Measurements from ENCODE around the gene IL15RA. TPM values are rescaled to one million over a fixed set of nuclear protein-coding genes. Genes with fewer than 3 reads are reported as not detected.
A peak's percentile ranks its signal among the peaks of the same experiment; 100 is the strongest.

Gene IL15RA
- total and polyA plus RNA-seq, 10 of the 15 experiments (the other 5 are each of a cell fraction or from before 2014, with no cell fraction given) = 2.0 to 14.8 (median 12.1) TPM

DNA sequence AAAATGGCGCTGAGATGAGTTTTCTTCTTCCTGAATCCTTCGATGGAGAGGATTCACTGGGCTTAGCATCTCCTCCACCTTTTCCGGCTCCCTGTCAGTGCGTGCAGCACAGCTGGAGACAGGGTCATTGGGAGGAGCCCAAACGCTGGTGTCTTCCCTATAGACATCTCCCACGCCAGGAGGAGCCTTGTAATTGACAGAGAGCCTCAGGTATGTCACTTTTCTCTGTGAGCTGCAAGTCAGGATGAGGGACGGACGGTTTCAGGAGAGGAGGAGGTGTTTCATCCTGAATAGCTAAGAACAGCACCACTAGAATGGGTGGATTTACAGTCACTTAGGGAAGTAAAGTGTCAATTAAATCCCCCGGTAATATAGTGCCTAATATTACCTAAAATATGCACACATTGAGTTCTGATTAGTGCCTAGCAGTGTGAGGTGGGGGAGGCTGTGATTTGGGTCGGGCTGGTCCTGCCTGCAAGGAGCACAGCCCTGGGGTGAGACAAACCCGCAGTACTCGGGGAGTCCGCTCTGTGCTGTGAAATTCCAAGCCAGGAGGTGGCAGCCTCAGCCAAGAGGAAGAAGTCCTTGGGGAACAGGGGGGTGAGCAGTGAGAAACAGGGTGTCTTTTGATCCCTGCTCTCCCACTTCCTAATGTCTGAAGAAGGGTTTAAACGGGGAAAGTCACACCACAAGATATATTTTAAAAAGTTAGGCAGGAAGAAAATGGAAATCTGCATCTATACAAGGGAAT lies 28.2 kb downstream of the IL15RA start (continued):
- TF ChIP-seq RAD21 (IDR thresholded peaks at IDR 0.05; ENCODE audit: insufficient read depth, low read depth, low read length) (peak; percentile 86), SPI1 (IDR thresholded peaks at IDR 0.05; ENCODE audit: borderline replicate concordance, insufficient read depth, low read depth, low read length) (no peak), ZBED1 (IDR thresholded peaks at IDR 0.05; ENCODE audit: borderline replicate concordance) (no peak), ATF2 (IDR thresholded peaks at IDR 0.05; ENCODE audit: low read length) (no peak)

GRCh38 chr10:5948208-5948585 lies 29.1 kb downstream of the IL15RA start:
- Histone ChIP-seq H3K27ac (ENCODE audit: control insufficient read depth, insufficient read depth) (no peak overlapping the region), H3K4me2 (ENCODE audit: control insufficient read depth, insufficient read depth) (no peak overlapping the region), H3K79me2 (ENCODE audit: control insufficient read depth, insufficient read depth, low read length) (no peaks in the 10 kb centered on the region), H3K4me1 (ENCODE audit: control insufficient read depth, insufficient read depth, low read length) (no peaks in the 10 kb centered on the region), H3K9ac (ENCODE audit: control insufficient read depth, insufficient read depth, low read length) (no peak overlapping the region), H2AFZ (ENCODE audit: control insufficient read depth, low read depth, low read length) (no peak overlapping the region), H3K36me3 (ENCODE audit: control insufficient read depth in 2 of 2, insufficient read depth in 2 of 2, low read length in 1 of 2) (no peaks in the 10 kb centered on the region), H3K9me3 (replicated peaks; ENCODE audit: control insufficient read depth, insufficient read depth, low read length) (no peaks in the 10 kb centered on the region), H3K4me3 (no peak overlapping the region), H3K27me3 (replicated peaks in 1 of 2; ENCODE audit: control insufficient read depth in 2 of 2, insufficient read depth in 2 of 2, low read length in 1 of 2) (no peaks in the 10 kb centered on the region), H4K20me1 (ENCODE audit: control insufficient read depth, insufficient read depth) (no peaks in the 10 kb centered on the region)
- in situ Hi-C loops (cut with MboI) (no loop called here), intact Hi-C loops (cut with micrococcal nuclease; ENCODE audit: unreplicated experiment) (no loop called here)
- ATAC-seq = no peak
- ChIA-PET SMC1A (ENCODE audit: uncharacterized antibody, unreplicated experiment) (no interaction called here), RAD21 (ENCODE audit: unreplicated experiment) (no interaction called here), POLR2A (no interaction called here), CTCF (interaction anchor here (1.4 kb wide), 1 partner anchor 10 kb away, joined by 3 read pairs; no protein-coding TSS in a partner anchor)
- no peak for DNase-seq (ENCODE audit: low read depth, low spot score)
- BruUV-seq (replicated peaks) = no TSS peak
- WGBS (ENCODE audit: insufficient coverage, insufficient replicate concordance, low lambda C conversion rate, missing lambda C conversion rate) = 76% methylated on average over 6 of the region's 6 CpGs
- TF ChIP-seq KDM1A (IDR thresholded peaks at IDR 0.05; ENCODE audit: borderline replicate concordance) (no peak), YBX1 (IDR thresholded peaks at IDR 0.05) (no peak), FOXM1 (IDR thresholded peaks at IDR 0.05; ENCODE audit: low read depth, low read length) (no peak), USF1 (IDR thresholded peaks at IDR 0.05; ENCODE audit: borderline replicate concordance, extremely low read length, insufficient read depth, low read depth, low read length) (no peak), SMARCA5 (IDR thresholded peaks at IDR 0.05) (no peak), SMAD5 (IDR thresholded peaks at IDR 0.05; ENCODE audit: low read depth) (no peak), JUNB (IDR thresholded peaks at IDR 0.05) (no peak)
- no peak for FAIRE-seq

Data from GM12878 (cell line).